HepG2 (cell line): ENCODE measurements around the gene ZNF467.

Source experiments
- CHD2 ChIP-seq: IDR thresholded peaks from 2 replicates; pipeline ENCODE4 v1.6.1; 2011; ENCODE audit warnings: low read depth, low read length, improper control_type of control experiment
- CTCF ChIP-seq: sonication (generic); formaldehyde crosslinking; IDR thresholded peaks from 2 replicates; pipeline ENCODE4 v1.5.0; 2020; ENCODE audit warnings: mild to moderate bottlenecking, missing genetic modification reagents, moderate library complexity
- EZH2 ChIP-seq: conservative IDR thresholded peaks from 2 replicates; pipeline ENCODE4 v1.6.1; 2012; ENCODE audit warnings: mild to moderate bottlenecking, low read depth, low read length, moderate library complexity
- GABPA ChIP-seq, 2 experiments: IDR thresholded peaks; 2 replicates each; pipeline ENCODE4 v1.6.1; 2011 to 2016; ENCODE audit warnings: low read depth in 2 of 2, low read length in 1 of 2, missing biosample characterization in 1 of 2, missing genetic modification characterization in 1 of 2
- SSRP1 ChIP-seq: IDR thresholded peaks from 2 replicates; pipeline ENCODE4 v1.6.1; 2016; ENCODE audit warnings: control low read depth

DNA sequence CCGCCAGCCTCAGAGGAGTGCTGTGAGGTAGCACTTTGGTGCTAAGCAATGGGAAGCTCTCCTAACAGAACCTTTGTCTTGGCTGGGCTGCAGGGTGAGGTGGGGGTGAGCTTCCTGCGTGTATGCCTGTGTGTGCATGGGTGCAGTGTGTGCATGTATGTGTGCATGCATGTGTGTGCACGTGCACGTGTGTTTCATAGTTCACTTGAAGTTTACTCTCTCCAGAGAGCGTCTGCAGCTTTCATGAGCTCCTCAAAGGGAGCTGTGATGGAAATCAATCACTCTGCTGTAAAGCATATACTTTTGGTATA is 4.9 kb upstream of the ZNF467 start:
- TF ChIP-seq CHD2, result no peak
- no peak for TF ChIP-seq CTCF (CRISPR knock-in tag)
- no peak for TF ChIP-seq GABPA (IDR thresholded peaks at IDR 0.05; ENCODE audit: low read depth, low read length)
- TF ChIP-seq GABPA (CRISPR knock-in tag; IDR thresholded peaks at IDR 0.05; ENCODE audit: low read depth), result no peak
- no peak for TF ChIP-seq EZH2
- TF ChIP-seq SSRP1 (CRISPR knock-in tag), result no peak
